ENCODE data around the gene PIK3C2G.

PIK3C2G gene

DNA sequence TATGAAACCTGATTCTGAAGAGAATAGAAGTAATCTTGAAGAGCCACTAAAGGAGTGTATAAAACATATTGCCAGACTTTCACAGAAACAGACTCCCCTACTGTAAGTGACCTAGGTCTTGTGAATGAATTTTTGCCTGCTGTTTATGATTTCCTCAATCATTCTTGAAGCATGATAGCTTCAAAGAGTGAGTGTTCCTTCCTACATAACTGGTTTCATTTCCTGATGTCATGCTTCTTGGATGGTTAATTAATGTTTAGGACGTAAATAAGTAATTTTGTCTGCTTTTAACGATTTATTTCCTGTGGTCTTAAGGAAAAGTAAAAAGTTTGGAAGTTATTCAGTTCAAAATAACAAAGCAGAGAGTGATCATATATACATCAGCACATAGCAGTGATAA lies 129.8 kb downstream of the PIK3C2G start:
- Mint-ChIP-seq H3K36me3 (no peaks in the 10 kb centered on the region), H3K27me3 (no peaks in the 10 kb centered on the region), H3K4me1 (no peaks in the 10 kb centered on the region), H3K27ac (no peak overlapping the region), H3K9me3 (peaks cover 14% of the 10 kb centered on the region), H3K4me3 (no peak overlapping the region)
- CTCF ChIA-PET, result no interaction called here
- no peak for DNase-seq

DNA sequence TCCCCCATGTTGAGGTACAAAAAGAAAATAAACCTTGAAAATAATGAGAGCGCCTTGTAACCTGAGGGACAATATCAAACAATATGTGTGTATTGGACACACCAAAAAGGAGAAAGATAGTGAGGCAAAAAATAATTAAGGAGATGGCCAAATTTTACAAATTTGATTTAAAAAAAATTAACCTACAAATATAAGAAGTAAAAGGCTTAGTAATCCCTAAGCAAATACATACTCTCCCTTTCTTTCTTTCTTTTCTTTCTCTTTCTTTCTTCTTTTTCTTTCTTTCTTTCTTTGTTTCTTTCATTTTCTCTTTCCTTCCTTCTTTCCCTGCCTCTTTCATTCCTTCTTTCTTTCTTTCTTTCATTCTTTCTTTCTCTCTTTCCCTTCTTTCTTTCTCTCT lies 133.4 kb downstream of the PIK3C2G start:
- CTCF ChIA-PET, result interaction anchor here (0.5 kb wide), 1 partner anchor 14 kb away, joined by 3 read pairs; no protein-coding TSS in a partner anchor
- H3K9me3 Mint-ChIP-seq, result no peaks in the 10 kb centered on the region
- no peaks in the 10 kb centered on the region for H3K27me3 Mint-ChIP-seq
- no peak overlapping the region for H3K4me3 Mint-ChIP-seq
- H3K4me1 Mint-ChIP-seq, result no peaks in the 10 kb centered on the region
- no peaks in the 10 kb centered on the region for H3K36me3 Mint-ChIP-seq
- no peak for DNase-seq
- H3K27ac Mint-ChIP-seq, result no peak overlapping the region

DNA sequence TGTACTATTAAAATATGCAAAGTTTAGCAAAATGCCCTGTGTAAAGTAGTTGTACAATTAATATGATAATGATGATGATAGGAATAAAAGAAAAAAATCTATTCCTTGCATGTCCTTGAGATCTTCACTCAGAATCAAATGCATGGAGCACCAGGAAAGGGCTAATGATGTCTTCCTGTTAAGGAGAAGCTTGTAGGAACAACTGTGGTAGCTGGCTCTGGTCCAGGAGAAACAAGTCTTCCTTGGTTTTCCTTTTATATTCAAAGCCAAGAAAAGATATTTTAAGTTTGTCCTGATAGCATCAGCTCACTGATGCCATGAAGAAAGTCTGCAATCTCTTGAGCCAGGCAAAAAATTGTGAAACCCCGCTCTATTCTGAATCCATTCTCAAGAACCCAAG lies 138.9 kb downstream of the PIK3C2G start:
- H3K9me3 Mint-ChIP-seq, result peaks cover 6% of the 10 kb centered on the region
- no peaks in the 10 kb centered on the region for H3K36me3 Mint-ChIP-seq
- no peaks in the 10 kb centered on the region for H3K4me1 Mint-ChIP-seq
- no peak overlapping the region for H3K27ac Mint-ChIP-seq
- no peaks in the 10 kb centered on the region for H3K27me3 Mint-ChIP-seq
- DNase-seq, result no peak
- no peak overlapping the region for H3K4me3 Mint-ChIP-seq
- CTCF ChIA-PET, result no interaction called here

DNA sequence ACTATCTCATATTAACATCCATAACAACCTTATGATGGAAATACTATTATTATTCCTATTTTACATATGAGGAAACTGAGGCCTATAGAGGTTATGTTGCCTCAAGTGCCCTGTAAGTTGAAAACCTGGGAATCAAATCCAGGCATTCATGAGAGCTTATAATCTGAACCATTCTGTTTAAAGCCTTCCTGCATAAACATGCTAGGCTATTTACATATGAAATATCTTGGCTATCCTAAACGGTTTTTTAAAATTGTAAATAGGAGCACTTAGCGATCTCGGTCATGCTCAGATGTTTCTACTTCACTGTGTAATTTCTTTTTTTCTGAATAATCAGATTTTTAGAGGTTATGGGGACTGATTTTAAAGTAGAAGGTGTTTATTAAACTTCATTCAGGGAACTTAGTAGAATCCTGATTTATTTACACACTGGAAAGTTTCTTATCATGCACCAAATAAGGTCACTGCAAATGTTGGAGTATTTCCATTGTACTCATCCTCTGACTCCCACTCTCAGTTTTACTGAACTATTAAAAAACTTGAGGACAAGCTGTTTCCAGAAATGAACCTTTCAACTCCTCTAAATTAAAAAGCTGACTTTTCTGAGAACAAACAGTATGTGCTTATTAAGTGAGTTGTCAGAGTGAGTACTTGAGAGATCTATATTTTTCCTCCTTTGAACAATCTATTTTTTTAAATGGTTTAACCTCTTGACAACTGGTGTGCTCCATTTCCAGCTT lies 141.7 kb downstream of the PIK3C2G start:
- Mint-ChIP-seq H3K4me3 (no peak overlapping the region), H3K27me3 (no peaks in the 10 kb centered on the region), H3K27ac (no peak overlapping the region), H3K9me3 (peaks cover 8% of the 10 kb centered on the region), H3K36me3 (no peaks in the 10 kb centered on the region), H3K4me1 (no peaks in the 10 kb centered on the region)
- no peak for DNase-seq
- CTCF ChIA-PET, result no interaction called here

DNA sequence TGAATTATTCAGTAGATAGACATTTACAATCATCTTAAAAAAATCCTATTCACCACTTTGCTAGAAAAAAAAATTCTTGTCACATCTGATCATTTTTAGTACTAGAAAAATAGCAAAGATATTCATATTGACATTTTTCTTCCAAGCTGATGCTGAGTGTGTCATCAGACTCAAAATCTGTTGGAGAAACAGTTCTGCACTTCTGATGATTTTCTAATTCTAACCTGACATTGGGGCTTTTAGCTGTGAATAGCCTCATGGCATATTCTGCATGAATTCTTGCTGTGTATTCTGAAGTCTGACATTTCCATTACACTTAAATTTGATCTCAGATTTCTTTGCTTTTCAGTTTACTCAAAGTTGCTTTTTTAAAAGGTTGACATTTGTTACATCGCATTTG lies 150.1 kb downstream of the PIK3C2G start:
- CTCF ChIA-PET, result no interaction called here
- Mint-ChIP-seq H3K27ac (no peak overlapping the region), H3K27me3 (no peaks in the 10 kb centered on the region), H3K36me3 (no peaks in the 10 kb centered on the region), H3K9me3 (peaks cover 11% of the 10 kb centered on the region), H3K4me3 (no peak overlapping the region), H3K4me1 (no peaks in the 10 kb centered on the region)
- no peak for DNase-seq

DNA sequence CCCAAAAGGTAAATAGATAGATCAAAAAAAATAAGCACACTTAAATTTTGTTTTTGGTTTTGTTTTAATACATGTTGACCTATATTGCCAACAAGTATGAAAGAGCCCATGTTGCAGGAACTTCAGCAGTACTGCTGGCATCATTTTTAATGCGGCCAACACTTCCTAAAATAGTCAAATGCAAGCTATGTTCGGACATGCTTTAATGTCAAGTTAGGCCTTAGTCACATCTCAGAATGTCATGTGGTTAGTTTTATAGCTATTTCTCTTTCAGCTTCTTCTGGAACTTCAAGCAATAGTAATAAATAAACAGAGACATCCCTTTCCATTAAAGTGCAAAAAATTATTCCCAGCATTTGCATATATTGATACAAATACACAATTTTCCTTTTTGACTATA lies 153.4 kb downstream of the PIK3C2G start:
- no peak for DNase-seq
- CTCF ChIA-PET, result interaction anchor here (0.8 kb wide), 1 partner anchor 758 kb away, joined by 3 read pairs; no protein-coding TSS in a partner anchor
- Mint-ChIP-seq H3K4me3 (no peak overlapping the region), H3K27me3 (no peaks in the 10 kb centered on the region), H3K9me3 (peaks cover 6% of the 10 kb centered on the region), H3K36me3 (no peaks in the 10 kb centered on the region), H3K27ac (no peak overlapping the region), H3K4me1 (no peaks in the 10 kb centered on the region)

DNA sequence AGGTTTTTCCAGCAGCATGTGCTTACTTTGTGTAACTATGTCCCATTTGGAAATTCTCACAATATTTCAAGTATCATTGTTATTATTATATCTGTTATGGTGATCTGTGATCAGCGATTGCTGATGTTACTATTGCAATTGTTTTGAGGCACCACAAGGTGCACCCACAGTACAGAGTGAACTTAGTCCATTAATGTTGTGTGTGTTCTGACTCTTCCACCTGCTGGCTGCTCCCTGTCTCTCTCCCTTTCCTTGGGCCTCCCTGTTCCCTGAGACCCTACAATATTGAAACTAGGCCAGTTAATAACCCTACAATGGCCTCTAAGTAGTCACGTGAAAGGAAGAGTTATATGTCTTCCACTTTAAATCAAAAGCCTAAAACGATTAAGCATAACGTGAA lies 153.9 kb downstream of the PIK3C2G start:
- H3K27me3 Mint-ChIP-seq, result no peaks in the 10 kb centered on the region
- peaks cover 5% of the 10 kb centered on the region for H3K9me3 Mint-ChIP-seq
- DNase-seq, result no peak
- no peak overlapping the region for H3K27ac Mint-ChIP-seq
- H3K36me3 Mint-ChIP-seq, result no peaks in the 10 kb centered on the region
- H3K4me1 Mint-ChIP-seq, result no peaks in the 10 kb centered on the region
- H3K4me3 Mint-ChIP-seq, result no peak overlapping the region
- CTCF ChIA-PET, result interaction anchor here (0.8 kb wide), 1 partner anchor 758 kb away, joined by 3 read pairs; no protein-coding TSS in a partner anchor

DNA sequence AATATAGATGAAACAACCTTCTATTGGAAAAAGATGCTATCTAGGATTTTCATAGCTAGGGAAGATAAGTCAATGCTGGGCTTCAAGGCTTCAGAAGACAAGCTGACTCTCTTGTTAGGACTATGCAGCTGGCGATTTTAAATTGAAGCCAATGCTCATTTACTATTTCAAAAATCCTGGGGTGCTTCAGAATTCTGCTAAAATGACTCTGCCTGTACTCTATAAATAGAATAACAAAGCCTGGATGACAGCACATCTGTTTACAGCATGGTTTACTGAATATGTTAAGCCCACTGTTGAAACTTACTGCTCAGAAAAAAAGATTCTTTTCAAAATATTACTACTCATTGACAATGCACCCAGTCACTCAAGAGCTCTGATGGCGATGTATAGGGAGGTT lies 155.1 kb downstream of the PIK3C2G start:
- no peak overlapping the region for H3K4me3 Mint-ChIP-seq
- H3K27me3 Mint-ChIP-seq, result no peaks in the 10 kb centered on the region

DNA sequence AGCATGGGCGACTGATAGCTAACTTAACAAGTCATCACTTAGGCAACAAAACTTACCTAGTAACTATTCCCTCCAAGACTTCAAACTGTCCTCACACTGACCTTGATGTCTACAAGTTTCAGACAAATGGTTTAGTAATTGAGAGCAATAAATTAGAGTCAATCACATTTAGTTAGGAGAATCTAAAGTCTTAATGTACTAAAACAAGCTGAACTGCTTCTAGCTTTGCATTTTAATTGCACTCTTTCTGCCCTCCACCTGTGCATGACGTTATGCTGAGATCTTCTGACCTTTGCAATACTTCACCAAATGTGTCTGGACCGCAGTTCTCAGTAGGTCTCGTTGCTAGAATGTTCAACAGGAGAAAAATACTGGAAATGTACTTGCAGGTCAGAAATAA lies 158.0 kb downstream of the PIK3C2G start:
- no peak overlapping the region for H3K4me3 Mint-ChIP-seq
- no peaks in the 10 kb centered on the region for H3K4me1 Mint-ChIP-seq
- DNase-seq, result no peak
- H3K9me3 Mint-ChIP-seq, result peaks cover 6% of the 10 kb centered on the region
- CTCF ChIA-PET, result no interaction called here
- no peaks in the 10 kb centered on the region for H3K36me3 Mint-ChIP-seq
- no peaks in the 10 kb centered on the region for H3K27me3 Mint-ChIP-seq
- H3K27ac Mint-ChIP-seq, result no peak overlapping the region

More for the DNA sequence above, 155.1 kb downstream of the PIK3C2G start:
- CTCF ChIA-PET, result interaction anchor here (1.0 kb wide), 1 partner anchor 10 kb away, joined by 3 read pairs; no protein-coding TSS in a partner anchor
- no peaks in the 10 kb centered on the region for H3K36me3 Mint-ChIP-seq
- no peak overlapping the region for H3K27ac Mint-ChIP-seq
- DNase-seq, result no peak
- no peaks in the 10 kb centered on the region for H3K4me1 Mint-ChIP-seq
- peaks cover 5% of the 10 kb centered on the region for H3K9me3 Mint-ChIP-seq

DNA sequence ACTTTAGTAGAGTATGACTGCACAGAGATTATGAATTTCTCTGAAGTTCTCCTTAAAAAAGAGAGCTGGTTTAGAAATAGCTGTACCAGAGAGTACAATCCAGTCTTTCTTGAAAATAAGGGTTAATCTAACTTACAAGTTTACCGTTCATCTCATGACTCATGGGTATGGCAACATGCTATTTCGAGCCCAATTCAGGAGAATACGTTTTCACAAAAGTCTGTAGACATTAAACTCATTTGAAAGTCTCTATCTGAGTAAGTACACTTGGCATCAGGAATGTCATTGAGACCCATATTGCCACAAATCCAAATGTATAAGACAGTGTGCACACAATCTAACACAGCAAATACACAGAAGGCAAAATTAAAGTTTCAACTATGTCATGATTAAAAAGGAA lies 160.5 kb downstream of the PIK3C2G start:
- Mint-ChIP-seq H3K27me3 (no peaks in the 10 kb centered on the region), H3K36me3 (no peaks in the 10 kb centered on the region), H3K27ac (no peak overlapping the region), H3K4me1 (no peaks in the 10 kb centered on the region), H3K9me3 (peaks cover 4% of the 10 kb centered on the region), H3K4me3 (no peak overlapping the region)
- no peak for DNase-seq
- CTCF ChIA-PET, result no interaction called here

DNA sequence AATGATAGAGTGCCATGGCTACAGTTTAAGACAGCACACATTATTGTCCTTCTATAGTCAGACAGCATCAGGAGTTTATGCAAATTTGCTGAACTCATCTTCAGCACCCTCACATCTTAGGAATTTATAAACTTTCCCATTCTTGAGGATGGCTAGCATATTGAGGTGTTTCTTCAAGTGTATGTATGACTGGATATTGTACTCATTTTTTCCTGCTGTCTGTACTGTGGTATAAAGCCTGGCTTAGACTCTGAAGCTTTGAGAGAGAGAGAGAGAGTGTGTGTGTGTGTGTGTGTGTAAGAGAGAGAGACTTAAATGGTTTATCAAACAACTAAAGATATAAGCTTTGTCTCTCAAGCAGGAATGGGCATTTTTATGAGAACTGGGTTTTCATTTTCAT lies 161.6 kb downstream of the PIK3C2G start:
- Mint-ChIP-seq H3K27me3 (no peaks in the 10 kb centered on the region), H3K36me3 (no peaks in the 10 kb centered on the region), H3K9me3 (peaks cover 5% of the 10 kb centered on the region), H3K27ac (no peak overlapping the region), H3K4me3 (no peak overlapping the region), H3K4me1 (no peaks in the 10 kb centered on the region)
- no peak for DNase-seq
- CTCF ChIA-PET, result no interaction called here

DNA sequence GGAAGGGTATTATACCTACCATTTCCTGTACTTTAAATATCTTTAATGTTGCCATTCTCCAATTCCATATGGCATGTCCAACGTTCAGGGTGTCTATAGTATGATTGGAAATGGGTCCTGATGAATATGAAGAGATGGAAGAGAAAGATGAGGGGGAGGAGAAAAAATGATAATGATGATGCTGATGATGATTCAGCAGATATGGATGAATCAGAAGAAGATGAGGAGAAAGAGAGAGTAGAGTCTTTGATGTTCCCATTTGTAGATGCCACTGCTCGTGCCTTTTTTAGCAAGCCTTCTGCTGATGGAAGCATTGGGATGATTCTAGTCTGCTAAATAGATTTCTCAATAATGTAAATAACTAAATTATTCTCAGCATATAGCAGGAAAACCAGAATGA lies 163.5 kb downstream of the PIK3C2G start:
- peaks cover 5% of the 10 kb centered on the region for H3K9me3 Mint-ChIP-seq
- H3K36me3 Mint-ChIP-seq, result no peaks in the 10 kb centered on the region
- CTCF ChIA-PET, result no interaction called here
- no peak for DNase-seq
- H3K27ac Mint-ChIP-seq, result no peak overlapping the region
- H3K4me3 Mint-ChIP-seq, result no peak overlapping the region
- H3K27me3 Mint-ChIP-seq, result no peaks in the 10 kb centered on the region
- no peaks in the 10 kb centered on the region for H3K4me1 Mint-ChIP-seq

DNA sequence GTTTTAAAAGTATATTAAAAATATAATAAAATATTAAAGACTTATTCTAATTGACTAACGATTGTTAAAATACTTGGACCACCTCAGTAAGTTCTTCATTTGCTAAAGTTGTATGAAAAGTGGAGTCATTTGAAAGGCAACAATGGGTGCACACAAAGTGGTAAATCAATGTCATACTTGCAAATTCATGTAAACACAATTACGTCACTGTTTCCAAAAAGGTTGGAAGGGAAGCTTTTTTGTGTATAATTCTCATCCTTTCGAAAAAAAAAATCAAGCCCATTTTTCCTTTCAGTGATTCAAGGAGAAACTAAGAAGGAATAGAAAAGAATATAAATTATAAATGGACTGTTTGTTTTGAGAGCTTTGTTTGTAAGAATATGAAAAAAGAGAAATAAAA lies 166.2 kb downstream of the PIK3C2G start:
- Mint-ChIP-seq H3K4me1 (no peaks in the 10 kb centered on the region), H3K4me3 (no peak overlapping the region), H3K27me3 (no peaks in the 10 kb centered on the region), H3K9me3 (peaks cover 3% of the 10 kb centered on the region), H3K36me3 (no peaks in the 10 kb centered on the region), H3K27ac (no peak overlapping the region)
- CTCF ChIA-PET, result no interaction called here
- no peak for DNase-seq

DNA sequence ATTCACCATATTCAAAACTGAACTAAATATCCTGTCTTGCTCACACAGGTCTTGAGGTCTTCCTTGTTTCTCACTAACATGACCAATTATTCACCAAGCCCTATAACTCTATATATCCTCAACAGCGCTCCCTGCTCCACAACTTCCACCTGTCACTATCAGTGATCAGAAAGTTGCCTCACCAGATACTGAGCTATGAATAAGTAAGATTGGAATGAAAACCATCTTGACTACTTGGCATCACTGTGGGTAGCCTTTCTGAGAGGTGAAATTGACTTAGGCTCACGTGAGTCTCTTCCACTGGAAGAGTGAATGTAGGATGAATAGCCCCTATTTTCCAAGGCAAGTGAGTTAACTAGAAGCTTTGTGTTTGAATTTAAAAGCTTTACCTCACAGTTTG lies 167.1 kb downstream of the PIK3C2G start:
- DNase-seq, result no peak
- CTCF ChIA-PET, result no interaction called here
- Mint-ChIP-seq H3K36me3 (no peaks in the 10 kb centered on the region), H3K27ac (no peak overlapping the region), H3K27me3 (no peaks in the 10 kb centered on the region), H3K4me3 (no peak overlapping the region), H3K4me1 (no peaks in the 10 kb centered on the region), H3K9me3 (peaks cover 3% of the 10 kb centered on the region)

DNA sequence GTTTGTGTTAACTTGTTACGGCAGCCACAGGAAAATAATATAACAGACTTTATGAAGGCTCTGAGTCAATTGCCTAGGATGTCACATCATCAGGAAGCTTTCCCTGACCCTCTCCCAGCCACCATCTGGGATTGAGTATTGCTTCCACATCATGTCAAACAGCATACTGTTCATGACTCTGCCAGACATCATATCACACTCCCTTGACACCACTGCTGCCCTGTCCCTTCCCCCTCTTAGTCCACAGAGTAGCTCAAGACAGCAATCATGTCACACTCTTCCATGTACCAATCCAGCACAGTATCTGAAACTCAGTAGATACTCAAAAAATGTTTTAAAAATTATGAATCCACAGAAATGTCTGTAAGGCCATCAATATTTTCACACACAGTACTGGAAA lies 168.0 kb downstream of the PIK3C2G start:
- CTCF ChIA-PET, result no interaction called here
- Mint-ChIP-seq H3K36me3 (no peaks in the 10 kb centered on the region), H3K4me1 (no peaks in the 10 kb centered on the region), H3K27me3 (no peaks in the 10 kb centered on the region), H3K27ac (no peak overlapping the region), H3K4me3 (no peak overlapping the region), H3K9me3 (peaks cover 3% of the 10 kb centered on the region)
- no peak for DNase-seq
